AG09309 (cell line): Measurements from ENCODE around the gene PPARD.
A peak's percentile ranks its signal among the peaks of the same experiment; 100 is the strongest.

Experiments used
- DNase-seq: peaks from one replicate; pipeline ENCODE4 v3.0.0-alpha.2; 2010; ENCODE audit warnings: low read depth
- H3K4me3 ChIP-seq: 2 replicates; pipeline ENCODE4 v1.5.1; 2011; ENCODE audit warnings: mild to moderate bottlenecking, low read depth, low read length, moderate library complexity; ENCODE audit not compliant: control insufficient read depth
- CTCF ChIP-seq: IDR thresholded peaks from 2 replicates; pipeline ENCODE4 v1.5.1; 2011; ENCODE audit warnings: mild to moderate bottlenecking, low read depth, low read length, inconsistent platforms; ENCODE audit not compliant: insufficient read depth, control insufficient read depth; ENCODE audit errors: missing control alignments

Gene PPARD

GRCh38 chr6:35409245-35409644, 66.9 kb downstream of the PPARD start:
- no peak overlapping the region for H3K4me3 ChIP-seq
- TF ChIP-seq CTCF = no peak
- DNase-seq = no peak

- no peak overlapping the region for H3K4me3 ChIP-seq
- no peak for DNase-seq
- no peak for TF ChIP-seq CTCF
Measured at GRCh38 chr6:35410131-35410530, 67.8 kb downstream of the PPARD start.

GRCh38 chr6:35411066-35411465, 68.7 kb downstream of the PPARD start:
- TF ChIP-seq CTCF = no peak
- no peak for DNase-seq
- H3K4me3 ChIP-seq = no peak overlapping the region

GRCh38 chr6:35412102-35412501, 69.7 kb downstream of the PPARD start:
- no peak overlapping the region for H3K4me3 ChIP-seq
- no peak for TF ChIP-seq CTCF
- DNase-seq = no peak

GRCh38 chr6:35413911-35414310, 71.6 kb downstream of the PPARD start:
- no peak for DNase-seq
- TF ChIP-seq CTCF = no peak
- no peak overlapping the region for H3K4me3 ChIP-seq

- peak; percentile 72 for DNase-seq
- no peak overlapping the region for H3K4me3 ChIP-seq
- peak; percentile 71 for TF ChIP-seq CTCF
Measured at GRCh38 chr6:35415065-35415891, 72.9 kb downstream of the PPARD start.

- TF ChIP-seq CTCF = no peak
- DNase-seq = no peak
- H3K4me3 ChIP-seq = no peak overlapping the region
Measured at GRCh38 chr6:35417979-35418661, 75.8 kb downstream of the PPARD start.
